Common myeloid progenitor, CD34-positive (primary cell): ENCODE measurements around the gene SOX30.

Source experiments
- CTCF ChIA-PET: fragments of 350-600 bp; sonication (Branson Sonifier 250); formaldehyde crosslinking; loops from one replicate; lab custom pipeline; 2021; ENCODE audit warnings: antibody characterized with exemption; lab: Charles Lee
- POLR2A ChIA-PET: fragments of 350-600 bp; sonication (Branson Sonifier 250); formaldehyde crosslinking; loops from one replicate; lab custom pipeline; 2021; ENCODE audit warnings: antibody characterized with exemption; lab: Charles Lee
- DNase-seq, 3 donors: peaks; one replicate each; pipeline versions ENCODE4 v3.0.0 to v3.0.0-alpha.2; 2013
- H3K27ac ChIP-seq, 2 experiments: 1 replicate in 1 of 2; 2 replicates in 1 of 2; pipeline ENCODE4 v1.7.0; 2013; ENCODE audit warnings: inconsistent platforms in 2 of 2, low read length in 2 of 2, mild to moderate bottlenecking in 2 of 2, low read depth in 1 of 2, moderate library complexity in 1 of 2; ENCODE audit not compliant: severe bottlenecking in 2 of 2, insufficient read depth in 1 of 2, poor library complexity in 1 of 2
- H3K27me3 ChIP-seq, 5 experiments: replicated peaks in 2 of 5; 1 replicate in 3 of 5; 2 replicates in 2 of 5; pipeline versions ENCODE4 v1.6.1 to v1.7.0; 2013; ENCODE audit warnings: low read length in 4 of 5, mild to moderate bottlenecking in 2 of 5, moderate library complexity in 2 of 5, inconsistent platforms in 1 of 5; ENCODE audit not compliant: insufficient read depth in 5 of 5, control insufficient read depth in 4 of 5
- H3K36me3 ChIP-seq, 4 experiments: 1 replicate in 2 of 4; 2 replicates in 2 of 4; pipeline versions ENCODE4 v1.6.1 to v1.7.0; 2013; ENCODE audit warnings: low read length in 3 of 4, control low read depth in 1 of 4, mild to moderate bottlenecking in 1 of 4; ENCODE audit not compliant: control insufficient read depth in 4 of 4, insufficient read depth in 4 of 4
- H3K4me1 ChIP-seq, 4 experiments: 1 replicate in 3 of 4; 2 replicates in 1 of 4; pipeline versions ENCODE4 v1.6.1 to v1.7.1; 2013; ENCODE audit warnings: low read length in 3 of 4, mild to moderate bottlenecking in 3 of 4, control low read depth in 1 of 4, inconsistent platforms in 1 of 4, moderate library complexity in 1 of 4; ENCODE audit not compliant: control insufficient read depth in 4 of 4, insufficient read depth in 4 of 4; ENCODE audit errors: control extremely low read depth in 1 of 4
- H3K4me3 ChIP-seq, 7 experiments: 1 replicate in 4 of 7; 2 replicates in 3 of 7; pipeline versions ENCODE4 v1.5.1 to v1.7.0; 2013; ENCODE audit warnings: mild to moderate bottlenecking in 7 of 7, low read length in 6 of 7, moderate library complexity in 6 of 7, inconsistent platforms in 2 of 7, low read depth in 2 of 7, control low read depth in 1 of 7; ENCODE audit not compliant: insufficient read depth in 4 of 7, control insufficient read depth in 1 of 7; ENCODE audit errors: extremely low read depth in 1 of 7
- H3K9me3 ChIP-seq, 5 experiments: 1 replicate in 4 of 5; 2 replicates in 1 of 5; pipeline versions ENCODE4 v1.6.1 to v1.7.1; 2013; ENCODE audit warnings: low read length in 4 of 5, mild to moderate bottlenecking in 2 of 5, inconsistent platforms in 1 of 5, low read depth in 1 of 5, moderate library complexity in 1 of 5; ENCODE audit not compliant: control insufficient read depth in 4 of 5, insufficient read depth in 2 of 5; ENCODE audit errors: control extremely low read depth in 1 of 5
- WGBS: methylation state at CpG from one replicate; pipeline ENCODE4 v1.1.5; 2013; ENCODE audit not compliant: insufficient coverage; 5-methylcytosine and 5-hydroxymethylcytosine counted together

The SOX30 gene

GRCh38 chr5:157659868-157660660 lies 7.8 kb upstream of the SOX30 start:
- Histone ChIP-seq H3K4me1 (no peaks in the 10 kb centered on the region), H3K9me3 (peaks cover 3 to 35% (median 9%) of the 10 kb centered on the region in 5 experiments), H3K36me3 (peaks cover 0 to 5% (median 2%) of the 10 kb centered on the region in 4 experiments), H3K4me3 (no peak overlapping the region), H3K27me3 (no peaks in the 10 kb centered on the region), H3K27ac (no peak overlapping the region)
- no peak for DNase-seq
- CTCF ChIA-PET: interaction anchor here (1.5 to 1.6 kb wide), 2 partner anchors 25 to 78 kb away, joined by 3 read pairs; no protein-coding TSS in a partner anchor
- POLR2A ChIA-PET: no interaction called here
- 87% methylated on average over 3 of the region's 8 CpGs for WGBS

GRCh38 chr5:157658893-157659292 lies 6.7 kb upstream of the SOX30 start:
- Histone ChIP-seq H3K27me3 (no peaks in the 10 kb centered on the region), H3K4me3 (no peak overlapping the region), H3K36me3 (peaks cover 0 to 5% (median 2%) of the 10 kb centered on the region in 4 experiments), H3K9me3 (peaks cover 3 to 41% (median 9%) of the 10 kb centered on the region in 5 experiments), H3K27ac (no peak overlapping the region), H3K4me1 (no peaks in the 10 kb centered on the region)
- no peak for DNase-seq
- 100% methylated on average over 1 of the region's 1 CpG for WGBS
- ChIA-PET CTCF (interaction anchor here (1.5 kb wide), 1 partner anchor 80 kb away, joined by 3 read pairs; no protein-coding TSS in a partner anchor), POLR2A (no interaction called here)

GRCh38 chr5:157657516-157657915 lies 5.3 kb upstream of the SOX30 start:
- CTCF ChIA-PET: no interaction called here
- Histone ChIP-seq H3K9me3 (peaks cover 2 to 44% (median 9%) of the 10 kb centered on the region in 5 experiments), H3K27me3 (no peaks in the 10 kb centered on the region), H3K4me1 (no peaks in the 10 kb centered on the region), H3K4me3 (no peak overlapping the region), H3K36me3 (peaks cover 0 to 5% (median 2%) of the 10 kb centered on the region in 4 experiments), H3K27ac (no peak overlapping the region)
- 100% methylated on average over 2 of the region's 2 CpGs for WGBS
- peak in 2 of 3 donors; percentile 6 to 34 for DNase-seq
- POLR2A ChIA-PET: no interaction called here

DNA sequence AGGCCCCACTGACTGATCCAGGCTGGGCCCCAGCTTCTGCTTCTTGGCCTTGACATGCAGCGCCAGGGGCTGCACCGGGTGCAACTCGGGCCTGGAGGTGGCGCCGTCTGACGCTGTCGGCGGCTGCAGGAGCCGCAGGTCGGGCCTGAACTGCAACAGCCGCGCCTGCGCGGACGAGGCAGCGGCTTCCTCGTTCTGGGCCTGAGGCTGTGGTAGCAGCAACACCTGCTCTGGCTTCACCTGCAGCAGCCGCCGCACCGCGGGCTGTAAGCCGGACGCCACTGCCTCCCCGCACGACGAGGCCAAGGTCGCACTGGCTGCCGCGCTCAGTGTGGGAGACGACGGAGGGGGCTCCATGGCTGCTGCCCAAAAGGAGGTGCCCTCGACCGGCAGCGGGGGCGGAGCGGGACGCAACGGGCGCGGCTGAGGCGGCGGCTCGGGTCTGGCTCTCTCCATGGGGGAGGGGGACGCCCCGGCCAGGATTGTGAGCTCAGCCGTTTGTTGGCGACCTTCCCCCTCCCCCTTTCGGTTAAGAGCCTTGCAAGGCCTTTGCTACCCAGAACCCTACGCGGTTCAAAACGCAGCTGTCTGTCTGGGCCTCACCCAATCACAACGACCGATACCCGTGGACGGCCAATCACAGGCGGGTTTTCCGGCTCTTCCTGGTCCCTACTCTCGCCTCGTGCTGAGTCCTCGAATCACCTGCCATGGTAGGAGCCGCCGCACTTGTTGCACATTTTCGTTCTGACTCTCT lies 438 bp downstream of the SOX30 start:
- no peaks in the 10 kb centered on the region for H3K27me3 ChIP-seq
- peaks cover 0 to 9% (median 0%) of the 10 kb centered on the region in 4 experiments for H3K4me1 ChIP-seq
- no peaks in the 10 kb centered on the region for H3K36me3 ChIP-seq
- no peak overlapping the region for H3K27ac ChIP-seq
- peaks cover 0 to 26% (median 4%) of the 10 kb centered on the region in 5 experiments for H3K9me3 ChIP-seq
- peak overlapping the region in 5 of 7 experiments; percentile 11 to 72 (median 48) for H3K4me3 ChIP-seq
- CTCF ChIA-PET: interaction anchor here (1.0 to 1.9 kb wide), 5 partner anchors 8 to 91 kb away, joined by 3 to 5 read pairs (median 3); no protein-coding TSS in a partner anchor
- DNase-seq: peak; percentile 78 to 93 (median 92)
- WGBS: 24% methylated on average over 58 of the region's 63 CpGs
- POLR2A ChIA-PET: no interaction called here

- Histone ChIP-seq H3K36me3 (no peaks in the 10 kb centered on the region), H3K4me3 (peak overlapping the region in 1 of 7 experiments; percentile 72), H3K27ac (no peak overlapping the region), H3K27me3 (no peaks in the 10 kb centered on the region), H3K4me1 (peaks cover 0 to 9% (median 0%) of the 10 kb centered on the region in 4 experiments), H3K9me3 (peaks cover 0 to 21% (median 4%) of the 10 kb centered on the region in 5 experiments)
- CTCF ChIA-PET: interaction anchor here (0.6 to 1.9 kb wide), 7 partner anchors 8 to 202 kb away, joined by 3 to 5 read pairs (median 3); no protein-coding TSS in a partner anchor
- POLR2A ChIA-PET: no interaction called here
- WGBS: 87% methylated on average over 33 of the region's 33 CpGs
- no peak for DNase-seq
These were observed 1.1 kb downstream of the SOX30 start for GRCh38 chr5:157650991-157651611.

GRCh38 chr5:157649101-157649500 lies 3.1 kb downstream of the SOX30 start:
- ChIA-PET CTCF (no interaction called here), POLR2A (no interaction called here)
- Histone ChIP-seq H3K4me3 (no peak overlapping the region), H3K36me3 (no peaks in the 10 kb centered on the region), H3K27ac (no peak overlapping the region), H3K27me3 (no peaks in the 10 kb centered on the region), H3K4me1 (peaks cover 0 to 9% (median 0%) of the 10 kb centered on the region in 4 experiments), H3K9me3 (peaks cover 0 to 9% (median 3%) of the 10 kb centered on the region in 5 experiments)
- no CpG with 5 or more reads among the region's 2 CpGs for WGBS
- DNase-seq: no peak
